ENCODE results near the gene PPP2R5B. TPM values are rescaled to one million over a fixed set of nuclear protein-coding genes. Genes with fewer than 3 reads are reported as not detected.

The PPP2R5B gene
- total RNA-seq, 1 donor from 2014 or later = 16.9 TPM

DNA sequence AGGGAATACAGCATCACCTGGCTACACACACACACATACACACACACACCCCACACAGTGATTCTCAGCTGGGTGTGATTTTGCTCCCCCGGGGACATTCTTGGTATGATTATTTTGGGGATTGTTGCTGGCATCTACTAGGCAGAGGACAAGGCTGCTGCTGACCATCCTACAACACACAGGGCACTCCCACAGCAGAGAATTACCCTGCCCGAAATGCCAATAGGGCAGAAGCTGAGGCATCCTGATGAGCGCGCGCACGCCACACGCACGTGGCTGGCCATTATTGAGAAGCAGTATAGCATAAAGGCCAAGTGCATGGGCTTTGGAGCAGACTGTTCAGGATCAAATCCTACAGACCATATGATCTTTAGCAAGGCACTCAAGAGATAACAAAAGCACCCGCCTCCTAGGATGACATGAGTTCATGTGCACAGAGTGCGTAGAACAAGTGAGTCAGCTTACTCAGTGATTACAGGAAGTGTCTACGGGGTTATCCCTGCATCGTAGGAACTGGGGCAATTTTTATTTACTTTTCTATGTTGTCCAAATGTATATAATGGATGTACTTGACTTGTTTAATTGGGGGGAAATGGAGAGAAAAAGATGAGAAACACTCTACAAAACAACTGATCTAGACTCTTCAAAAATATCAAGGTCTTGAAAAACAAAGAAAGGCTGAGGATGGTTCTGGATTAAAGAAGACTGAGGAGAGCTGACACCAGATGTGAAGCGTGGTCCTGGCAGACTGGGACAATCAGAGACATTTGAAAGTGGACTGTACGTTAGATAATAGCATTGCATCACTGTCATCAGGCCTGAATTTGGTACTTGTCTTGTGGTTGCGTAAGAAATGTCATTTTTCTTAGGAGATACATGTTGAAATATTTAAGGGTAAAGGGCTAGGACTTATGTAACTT is 38.9 kb upstream of the PPP2R5B start:
- no peaks in the 10 kb centered on the region for H3K36me3 ChIP-seq
- intact Hi-C loops (cut with DNase I) = no loop called here

DNA sequence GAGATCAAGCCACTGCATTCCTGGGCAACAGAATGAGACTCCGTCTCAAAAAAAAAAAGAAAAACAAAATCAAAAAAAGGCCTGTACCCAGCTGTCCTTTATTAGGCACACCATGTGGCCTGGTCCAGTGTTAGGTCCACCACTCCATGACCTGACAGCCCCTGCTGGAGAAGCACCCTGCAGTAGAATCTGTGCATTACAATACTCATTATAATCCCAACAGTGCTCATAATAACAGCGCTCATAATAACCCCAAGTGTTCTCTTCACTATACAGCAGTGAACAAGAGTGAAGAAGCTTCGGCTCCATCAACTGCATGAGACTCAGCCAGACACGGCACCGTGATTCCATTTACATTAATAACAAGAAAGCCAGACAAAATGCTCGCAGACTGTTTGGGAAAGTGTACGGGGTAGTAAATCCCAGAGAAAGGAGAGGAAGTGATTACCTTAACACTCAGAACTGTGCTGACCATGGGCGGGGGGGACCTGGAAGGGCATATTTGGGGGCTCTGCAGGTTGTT is 37.2 kb upstream of the PPP2R5B start:
- TF ChIP-seq POLR2A (IDR thresholded peaks at IDR 0.05) = no peak
- TF ChIP-seq POLR2AphosphoS5 (IDR thresholded peaks at IDR 0.05; ENCODE audit: insufficient read depth in 1 of 2, low read depth in 1 of 2) = no peak
- TF ChIP-seq, protein P1, sequence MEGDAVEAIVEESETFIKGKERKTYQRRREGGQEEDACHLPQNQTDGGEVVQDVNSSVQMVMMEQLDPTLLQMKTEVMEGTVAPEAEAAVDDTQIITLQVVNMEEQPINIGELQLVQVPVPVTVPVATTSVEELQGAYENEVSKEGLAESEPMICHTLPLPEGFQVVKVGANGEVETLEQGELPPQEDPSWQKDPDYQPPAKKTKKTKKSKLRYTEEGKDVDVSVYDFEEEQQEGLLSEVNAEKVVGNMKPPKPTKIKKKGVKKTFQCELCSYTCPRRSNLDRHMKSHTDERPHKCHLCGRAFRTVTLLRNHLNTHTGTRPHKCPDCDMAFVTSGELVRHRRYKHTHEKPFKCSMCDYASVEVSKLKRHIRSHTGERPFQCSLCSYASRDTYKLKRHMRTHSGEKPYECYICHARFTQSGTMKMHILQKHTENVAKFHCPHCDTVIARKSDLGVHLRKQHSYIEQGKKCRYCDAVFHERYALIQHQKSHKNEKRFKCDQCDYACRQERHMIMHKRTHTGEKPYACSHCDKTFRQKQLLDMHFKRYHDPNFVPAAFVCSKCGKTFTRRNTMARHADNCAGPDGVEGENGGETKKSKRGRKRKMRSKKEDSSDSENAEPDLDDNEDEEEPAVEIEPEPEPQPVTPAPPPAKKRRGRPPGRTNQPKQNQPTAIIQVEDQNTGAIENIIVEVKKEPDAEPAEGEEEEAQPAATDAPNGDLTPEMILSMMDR (IDR thresholded peaks at IDR 0.05) = no peak
- Histone ChIP-seq H3K4me3 (no peak overlapping the region), H3K27ac (peak overlapping the region; percentile 22), H3K36me3 (no peaks in the 10 kb centered on the region), H3K4me1 (peaks cover 10% of the 10 kb centered on the region), H3K27me3 (no peaks in the 10 kb centered on the region), H3K9me3 (no peaks in the 10 kb centered on the region)
- intact Hi-C loops (cut with DNase I) = no loop called here
- no peak for DNase-seq (ENCODE audit: extremely low spot score in 2 of 2)

More for the DNA sequence above, 38.9 kb upstream of the PPP2R5B start:
- Histone ChIP-seq H3K9me3 (no peaks in the 10 kb centered on the region), H3K4me3 (no peak overlapping the region), H3K27me3 (no peaks in the 10 kb centered on the region), H3K27ac (no peak overlapping the region), H3K4me1 (peaks cover 18% of the 10 kb centered on the region)
- TF ChIP-seq POLR2A (IDR thresholded peaks at IDR 0.05) = no peak
- no peak for TF ChIP-seq POLR2AphosphoS5 (IDR thresholded peaks at IDR 0.05; ENCODE audit: insufficient read depth in 1 of 2, low read depth in 1 of 2)
- TF ChIP-seq, protein P1 (IDR thresholded peaks at IDR 0.05) = no peak
- no peak for DNase-seq (ENCODE audit: extremely low spot score in 2 of 2)

DNA sequence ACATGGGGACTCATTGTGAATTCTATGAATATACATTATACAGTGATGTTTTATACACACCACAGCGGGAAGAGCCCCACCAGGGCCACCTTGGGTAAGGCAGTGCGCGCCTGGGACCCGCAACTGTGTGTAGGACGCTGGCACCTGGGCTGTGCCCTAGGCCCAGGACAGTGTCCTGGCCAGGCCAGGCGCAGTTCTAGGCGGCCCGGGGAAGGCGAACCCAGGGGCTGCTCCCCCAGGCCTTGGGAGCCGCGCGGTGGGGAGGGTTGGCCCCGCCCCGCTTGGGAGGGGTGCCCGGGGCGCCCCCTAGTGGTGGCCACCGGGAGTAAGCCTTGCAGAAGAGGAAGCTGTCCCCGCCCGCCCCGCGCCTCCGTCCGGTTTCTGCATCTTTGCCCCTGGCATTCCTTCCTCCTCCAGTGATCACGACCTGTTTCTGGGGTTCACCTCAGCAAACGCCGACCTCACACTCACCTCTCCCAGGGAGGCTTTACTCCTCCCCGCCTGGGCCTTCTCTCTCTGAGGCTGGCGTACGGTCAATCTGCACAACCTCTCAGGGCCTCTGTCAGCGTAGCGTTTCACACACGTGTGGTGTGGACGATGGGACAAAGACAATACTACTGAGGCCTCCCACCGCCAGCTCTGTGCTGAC is 36.6 kb upstream of the PPP2R5B start:
- intact Hi-C loops (cut with DNase I) = loop anchor here (2.0 kb wide), 1 partner anchor 43 kb away; the partner anchor contains the start of gene CDC42BPG
- DNase-seq (ENCODE audit: extremely low spot score in 2 of 2) = no peak
- H3K9me3 ChIP-seq = no peaks in the 10 kb centered on the region
- H3K27me3 ChIP-seq = no peaks in the 10 kb centered on the region
- TF ChIP-seq POLR2A (IDR thresholded peaks at IDR 0.05) = no peak
- TF ChIP-seq POLR2AphosphoS5 (IDR thresholded peaks at IDR 0.05; ENCODE audit: insufficient read depth in 1 of 2, low read depth in 1 of 2) = peak; percentile 37 to 45
- TF ChIP-seq, protein P1 (IDR thresholded peaks at IDR 0.05) = peak; percentile 89 to 99 (median 90)
- peaks cover 10% of the 10 kb centered on the region for H3K4me1 ChIP-seq
- H3K27ac ChIP-seq = peak overlapping the region; percentile 22
- H3K36me3 ChIP-seq = no peaks in the 10 kb centered on the region
- peak overlapping the region; percentile 15 to 35 for H3K4me3 ChIP-seq

DNA sequence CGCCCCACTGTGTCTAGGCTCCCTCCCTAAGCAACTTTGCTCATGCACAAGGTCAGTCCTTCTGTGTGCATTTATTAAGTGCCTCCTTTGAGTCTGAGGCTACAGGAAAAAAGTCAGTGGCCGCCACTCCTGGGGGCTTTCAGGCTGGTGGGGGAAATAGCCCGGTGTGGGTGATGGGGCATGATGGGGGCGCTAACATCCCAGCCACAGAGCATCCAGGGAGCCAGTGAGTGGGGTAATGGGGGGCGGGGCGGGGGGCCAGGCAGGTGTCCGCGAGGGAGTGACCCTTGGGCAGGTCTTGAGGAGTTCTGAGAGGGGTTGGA is 36.1 kb upstream of the PPP2R5B start:
- Histone ChIP-seq H3K4me1 (peaks cover 10% of the 10 kb centered on the region), H3K27ac (no peak overlapping the region), H3K4me3 (peak overlapping the region; percentile 15 to 35), H3K27me3 (no peaks in the 10 kb centered on the region), H3K36me3 (no peaks in the 10 kb centered on the region), H3K9me3 (no peaks in the 10 kb centered on the region)
- intact Hi-C loops (cut with DNase I) = loop anchor here (2.0 kb wide), 1 partner anchor 44 kb away; the partner anchor contains the start of gene CDC42BPG
- no peak for DNase-seq (ENCODE audit: extremely low spot score in 2 of 2)
- TF ChIP-seq POLR2A (IDR thresholded peaks at IDR 0.05) (no peak), POLR2AphosphoS5 (IDR thresholded peaks at IDR 0.05; ENCODE audit: insufficient read depth in 1 of 2, low read depth in 1 of 2) (no peak)
- TF ChIP-seq, protein P1 (IDR thresholded peaks at IDR 0.05) = no peak
